NCI-H2081 treated with DMSO at 0.1 percent for 48 hours (cell line): ENCODE measurements around the gene INPP5E.

Source experiments
- DNase-seq: peaks from one replicate; lab custom pipeline; 2025; lab: John Stamatoyannopoulos, UW

INPP5E gene

GRCh38 chr9:136381966-136382513 lies 57.6 kb downstream of the INPP5E start:
- DNase-seq = no peak

- DNase-seq = no peak
Observed at GRCh38 chr9:136381311-136381710, 58.3 kb downstream of the INPP5E start.

GRCh38 chr9:136380381-136380780 lies 59.3 kb downstream of the INPP5E start:
- no peak for DNase-seq

GRCh38 chr9:136379891-136380290 lies 59.8 kb downstream of the INPP5E start:
- no peak for DNase-seq

GRCh38 chr9:136379401-136379800 lies 60.2 kb downstream of the INPP5E start:
- no peak for DNase-seq

- DNase-seq = no peak
Observed at GRCh38 chr9:136379003-136379287, 60.7 kb downstream of the INPP5E start.
